HG03039 (cell line): Measurements from ENCODE around the gene MISP3.
"Not testable (repeated sequence)": the region's sequence is repeated elsewhere in the genome, so short reads cannot be mapped to it uniquely, and the experiment has no call there.

Experiments
- ATAC-seq: cut with Tn5 transposase; IDR thresholded peaks from one replicate; pipeline ENCODE4 v1.9.1; 2021; ENCODE audit warnings: mild to moderate bottlenecking, moderate library complexity; ENCODE audit not compliant: unreplicated experiment

Gene MISP3

DNA sequence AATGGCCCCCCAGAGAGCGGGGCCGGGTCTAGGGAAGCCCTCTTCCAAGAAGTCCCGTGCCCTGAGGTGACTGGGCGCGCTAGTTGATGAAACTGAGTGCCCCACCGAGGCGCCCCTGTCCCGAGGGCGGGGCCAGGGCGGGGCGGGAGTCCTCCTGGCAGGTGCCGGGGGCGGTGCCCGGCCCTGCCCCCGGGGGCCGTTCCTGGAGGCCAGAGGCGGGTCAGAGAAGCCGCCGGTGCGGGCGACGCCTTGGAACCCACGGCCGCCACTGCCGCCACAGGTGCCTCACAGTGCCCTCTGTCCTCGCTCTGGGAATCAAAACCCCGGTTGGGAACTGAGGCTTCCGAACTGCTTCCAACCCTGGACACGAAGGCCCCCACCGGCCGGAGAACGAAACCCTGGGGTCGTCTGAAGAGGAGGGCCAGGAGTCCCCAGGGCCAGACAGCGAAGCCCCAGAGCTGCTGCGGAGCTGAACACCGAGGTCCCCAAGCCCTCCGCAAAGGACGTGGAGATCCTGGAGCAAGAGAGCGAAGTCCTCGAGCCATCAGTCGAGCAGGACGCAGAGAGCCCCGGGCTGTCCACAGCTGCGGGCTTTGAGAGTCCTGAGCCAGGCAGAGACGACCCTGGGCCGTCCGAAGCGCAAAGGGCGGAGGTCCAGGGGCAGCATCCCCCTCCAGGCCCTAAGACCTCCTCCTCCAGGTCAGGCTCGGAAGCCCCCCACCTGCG, at the start of gene MISP3:
TSS of gene MISP3 (plus strand) at position 252 of the 726 bp plus-strand sequence. CDS start 524 bp downstream, outside the sequence.
- ATAC-seq: peak; percentile 5

DNA sequence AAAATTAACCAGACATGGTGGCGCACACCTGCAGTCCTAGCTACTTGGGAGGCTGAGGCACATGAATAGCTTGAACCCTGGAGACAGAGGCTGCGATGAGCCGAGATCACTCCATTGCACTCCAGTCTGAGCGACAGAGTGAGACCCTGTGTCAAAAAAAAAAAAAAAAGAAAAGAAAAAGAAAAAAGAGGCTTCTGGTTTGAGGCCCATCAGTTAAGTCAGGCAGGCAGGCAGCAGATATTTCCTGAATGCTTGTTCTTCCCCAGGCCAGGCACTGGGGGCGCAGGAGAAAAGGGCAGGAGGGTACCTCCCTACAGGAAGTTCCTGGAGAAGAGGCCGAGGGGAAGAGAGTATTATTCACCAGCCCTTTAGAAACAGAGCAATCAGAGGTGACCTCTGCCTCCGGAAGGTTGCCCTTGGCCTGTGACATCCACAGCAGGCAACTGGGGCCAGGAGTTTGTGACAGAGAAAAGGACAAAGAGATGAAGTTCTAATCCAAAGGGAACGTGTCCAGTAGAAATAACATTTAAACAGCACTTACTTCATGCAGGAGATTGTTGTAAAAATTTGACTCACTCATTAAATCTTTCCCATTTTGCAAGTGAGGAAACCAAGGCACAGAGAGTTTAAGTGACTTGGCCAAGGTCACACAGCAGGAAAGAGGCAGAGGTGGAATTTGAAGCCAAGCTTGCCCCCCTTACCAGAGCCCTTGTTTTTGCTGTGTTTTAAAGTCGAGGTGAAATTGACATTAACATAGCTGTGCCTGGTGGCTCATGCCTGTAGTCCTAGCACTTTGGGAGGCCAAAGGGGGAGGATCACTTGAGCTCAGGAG, 49.0 kb upstream of the MISP3 start:
- ATAC-seq: no peak

DNA sequence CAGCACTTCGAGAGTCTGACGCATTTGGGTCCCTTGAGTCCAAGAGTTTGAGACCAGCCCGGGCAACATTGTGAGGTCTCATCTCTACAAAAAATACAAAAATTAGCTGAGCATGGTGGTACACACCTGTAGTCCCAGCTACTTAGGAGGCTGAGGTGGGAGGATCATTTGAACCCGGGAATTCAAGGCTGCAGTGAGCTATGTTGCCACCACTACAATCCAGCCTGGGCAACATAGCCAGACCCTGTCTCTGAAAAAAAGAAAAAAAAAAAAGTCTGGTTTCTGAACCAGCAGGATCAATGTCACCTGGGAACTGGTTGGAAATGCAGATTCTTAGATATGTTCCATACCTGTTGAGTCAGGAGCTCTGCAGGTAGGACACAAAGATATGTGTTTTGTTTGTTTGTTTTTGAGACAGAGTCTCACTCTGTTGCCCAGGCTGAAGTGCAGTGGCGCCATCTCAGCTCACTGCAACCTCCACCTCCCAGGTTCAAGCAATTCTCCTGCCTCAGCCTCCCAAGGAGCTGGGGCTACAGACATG, 45.9 kb upstream of the MISP3 start:
- ATAC-seq: not testable (repeated sequence)

DNA sequence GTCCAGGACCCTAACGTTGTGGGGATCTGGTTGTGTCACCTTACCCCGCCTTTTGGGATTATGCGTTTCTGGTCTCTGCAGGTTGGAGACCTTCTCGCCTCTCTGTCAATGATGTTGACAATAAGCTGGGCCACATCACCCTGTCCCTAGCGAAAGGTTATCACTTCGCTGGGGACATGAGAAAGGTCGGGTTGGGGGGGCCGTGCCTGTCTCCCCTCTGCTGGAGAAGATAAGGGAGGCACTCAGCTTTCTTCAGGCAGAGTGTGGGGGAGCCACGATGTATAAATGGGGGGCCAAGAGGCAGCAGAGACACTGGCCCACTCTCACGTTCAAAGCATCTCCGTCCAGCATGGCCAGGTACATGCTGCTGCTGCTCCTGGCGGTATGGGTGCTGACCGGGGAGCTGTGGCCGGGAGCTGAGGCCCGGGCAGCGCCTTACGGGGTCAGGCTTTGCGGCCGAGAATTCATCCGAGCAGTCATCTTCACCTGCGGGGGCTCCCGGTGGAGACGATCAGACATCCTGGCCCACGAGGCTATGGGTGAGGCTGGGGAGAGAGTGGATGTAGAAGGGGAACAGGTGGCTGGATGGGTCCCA, 44.6 kb upstream of the MISP3 start, which contains the start of gene RLN3:
TSS of gene RLN3 (plus strand) at position 293 of the 595 bp plus-strand sequence. CDS start at position 350, 57 bp downstream.
- no peak for ATAC-seq

DNA sequence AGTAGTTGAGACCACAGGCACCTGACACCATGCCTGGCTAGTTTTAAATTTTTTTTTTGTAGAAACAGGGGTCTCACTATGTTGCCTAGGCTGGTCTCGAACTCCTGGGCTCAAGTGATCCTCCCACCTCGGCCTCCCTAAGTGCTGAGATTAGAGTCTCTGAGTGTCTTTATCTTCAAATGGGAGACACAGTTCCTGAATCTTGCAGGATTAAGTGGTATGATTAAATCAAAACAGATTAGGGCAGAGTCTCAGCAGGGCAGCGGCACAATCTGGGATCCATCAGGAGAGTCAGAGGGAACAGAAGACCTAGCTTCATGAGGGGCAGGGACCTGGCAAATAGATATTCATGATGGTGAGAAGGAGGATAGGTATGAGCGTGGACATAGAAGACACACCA, 43.7 kb upstream of the MISP3 start:
- ATAC-seq: no peak

DNA sequence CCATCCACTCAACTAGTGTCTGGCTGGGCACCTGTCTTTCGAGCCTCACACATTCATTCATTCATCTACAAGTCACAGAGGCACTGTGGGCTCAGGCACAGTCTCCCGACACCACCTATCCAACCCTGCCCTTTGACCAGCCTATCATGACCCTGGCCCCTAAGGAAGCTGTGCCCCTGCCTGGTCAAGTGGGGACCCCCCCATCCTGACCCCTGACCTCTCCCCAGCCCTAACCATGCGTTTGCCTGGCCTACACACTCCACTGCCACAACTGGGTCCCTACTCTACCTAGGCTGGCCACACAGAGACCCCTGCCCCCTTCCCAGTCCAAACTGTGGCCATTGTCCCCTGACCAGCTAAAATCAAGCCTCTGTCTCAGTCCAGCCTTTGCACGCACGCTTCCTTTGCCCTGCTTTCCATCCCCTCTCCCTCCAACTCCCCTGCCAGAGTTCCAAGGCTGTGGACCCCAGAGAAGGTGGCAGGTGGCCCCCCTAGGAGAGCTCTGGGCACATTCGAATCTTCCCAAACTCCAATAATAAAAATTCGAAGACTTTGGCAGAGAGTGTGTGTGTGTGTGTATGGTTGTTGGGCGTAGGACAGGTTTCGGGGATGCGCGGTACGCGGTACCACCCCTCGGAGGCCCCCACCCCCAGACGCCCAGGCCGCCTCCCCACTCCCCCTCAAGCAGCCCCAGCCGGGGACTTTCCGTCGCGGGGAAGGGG, 41.4 kb upstream of the MISP3 start:
- no peak for ATAC-seq

DNA sequence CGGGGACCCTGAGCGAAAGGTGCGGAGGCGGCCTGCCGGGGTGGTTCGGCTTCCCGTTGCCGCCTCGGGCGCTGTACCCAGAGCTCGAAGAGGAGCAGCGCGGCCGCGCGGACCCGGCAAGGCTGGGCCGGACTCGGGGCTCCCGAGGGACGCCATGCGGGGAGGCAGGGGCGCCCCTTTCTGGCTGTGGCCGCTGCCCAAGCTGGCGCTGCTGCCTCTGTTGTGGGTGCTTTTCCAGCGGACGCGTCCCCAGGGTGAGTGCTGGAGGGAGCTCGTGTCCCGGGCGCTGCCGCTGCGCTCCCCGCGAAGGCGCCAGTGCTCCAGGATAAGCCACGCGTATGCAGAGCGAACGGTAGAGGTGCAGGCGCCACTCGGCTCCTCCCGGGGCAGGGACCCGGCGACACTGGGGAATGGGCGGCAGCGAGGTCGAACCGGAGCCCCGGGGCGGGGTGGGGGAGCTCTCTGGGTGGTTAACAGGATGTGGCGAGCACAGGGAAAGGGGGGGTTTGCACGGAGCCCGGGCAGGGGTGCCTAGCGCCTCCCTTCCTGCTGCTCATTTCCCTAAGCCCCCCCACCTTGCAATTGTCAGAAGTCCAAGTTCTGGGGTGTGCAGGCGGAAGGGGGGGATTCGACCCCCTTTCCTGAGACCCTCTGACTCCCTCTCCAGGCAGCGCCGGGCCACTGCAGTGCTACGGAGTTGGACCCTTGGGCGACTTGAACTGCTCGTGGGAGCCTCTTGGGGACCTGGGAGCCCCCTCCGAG, 40.7 kb upstream of the MISP3 start, which contains the start of gene IL27RA:
TSS of gene IL27RA (plus strand) at position 44 of the 762 bp plus-strand sequence. CDS start at position 155, 111 bp downstream.
- no peak for ATAC-seq

DNA sequence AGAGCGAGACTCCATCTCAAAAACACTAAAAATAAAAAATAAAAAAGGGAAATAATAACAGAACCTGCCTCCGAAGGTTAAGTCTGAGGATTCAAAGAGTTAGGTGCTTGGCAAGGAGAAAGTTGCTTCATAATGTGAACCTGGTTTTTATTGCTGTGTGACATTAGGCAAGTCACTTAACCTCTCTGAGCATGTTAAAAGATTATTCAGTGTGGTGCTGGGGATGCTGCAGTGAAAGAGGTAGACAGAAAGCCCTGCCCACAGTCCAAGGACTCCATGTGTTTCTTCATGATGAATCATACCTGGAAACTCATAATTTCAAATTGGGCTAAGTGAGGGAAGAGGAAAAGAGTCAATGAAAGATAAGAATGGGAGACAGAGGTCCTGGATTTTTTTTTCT, 38.6 kb upstream of the MISP3 start:
- no peak for ATAC-seq

DNA sequence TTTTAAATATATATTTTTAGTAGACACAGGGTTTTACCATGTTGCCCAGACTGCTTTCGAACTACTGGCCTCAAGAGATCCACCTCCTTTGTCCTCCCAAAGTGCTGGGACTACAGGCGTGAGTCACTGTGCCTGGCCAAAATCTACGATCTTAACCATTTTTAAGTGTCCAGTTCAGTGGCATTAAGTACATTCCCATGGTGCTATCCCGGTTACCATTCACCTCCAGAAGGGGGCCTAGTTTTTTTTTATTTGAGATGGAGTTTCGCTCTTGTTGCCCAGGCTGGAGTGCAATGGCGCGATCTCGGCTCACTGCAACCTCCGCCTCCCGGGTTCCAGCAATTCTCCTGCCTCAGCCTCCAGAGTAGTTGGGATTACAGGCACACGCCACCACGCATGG, 37.4 kb upstream of the MISP3 start:
- ATAC-seq: not testable (repeated sequence)

DNA sequence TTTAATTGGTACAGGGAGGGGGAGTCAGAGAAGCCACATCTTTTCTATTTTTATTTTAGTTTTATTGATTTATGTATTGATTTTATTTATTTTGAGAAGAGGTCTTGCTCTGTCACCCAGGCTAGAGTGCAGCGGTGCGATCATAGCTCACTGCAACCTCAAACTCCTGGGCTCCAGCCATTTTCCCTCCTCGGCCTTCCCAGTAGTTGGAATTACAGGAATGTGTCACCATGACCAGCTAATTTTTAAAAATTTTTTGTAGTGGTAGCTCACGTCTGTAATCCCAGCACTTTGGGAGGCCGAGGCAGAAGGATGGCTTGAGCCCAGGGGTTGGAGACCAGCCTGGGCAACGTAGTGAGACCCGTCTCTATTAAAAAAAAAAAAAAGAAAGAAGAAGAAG, 36.9 kb upstream of the MISP3 start:
- ATAC-seq: no peak

DNA sequence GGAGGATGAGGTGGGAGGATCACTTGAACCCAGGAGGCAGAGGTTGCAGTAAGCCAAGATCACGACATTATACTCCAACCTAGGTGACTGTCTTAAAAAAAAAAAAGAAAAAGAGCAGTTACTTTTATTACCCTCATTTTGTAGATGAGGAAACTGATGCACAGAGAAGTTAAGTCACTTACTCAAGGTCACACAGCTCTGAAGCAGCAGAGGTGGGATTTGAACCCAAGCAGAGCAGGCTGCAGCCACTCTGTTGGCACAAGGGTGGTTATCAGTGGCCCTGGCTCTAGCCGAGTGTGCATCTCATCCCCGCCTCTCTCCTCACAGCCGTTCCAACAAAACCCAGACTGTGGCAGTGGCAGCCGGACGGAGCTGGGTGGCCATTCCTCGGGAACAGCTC, 33.4 kb upstream of the MISP3 start:
- no peak for ATAC-seq

DNA sequence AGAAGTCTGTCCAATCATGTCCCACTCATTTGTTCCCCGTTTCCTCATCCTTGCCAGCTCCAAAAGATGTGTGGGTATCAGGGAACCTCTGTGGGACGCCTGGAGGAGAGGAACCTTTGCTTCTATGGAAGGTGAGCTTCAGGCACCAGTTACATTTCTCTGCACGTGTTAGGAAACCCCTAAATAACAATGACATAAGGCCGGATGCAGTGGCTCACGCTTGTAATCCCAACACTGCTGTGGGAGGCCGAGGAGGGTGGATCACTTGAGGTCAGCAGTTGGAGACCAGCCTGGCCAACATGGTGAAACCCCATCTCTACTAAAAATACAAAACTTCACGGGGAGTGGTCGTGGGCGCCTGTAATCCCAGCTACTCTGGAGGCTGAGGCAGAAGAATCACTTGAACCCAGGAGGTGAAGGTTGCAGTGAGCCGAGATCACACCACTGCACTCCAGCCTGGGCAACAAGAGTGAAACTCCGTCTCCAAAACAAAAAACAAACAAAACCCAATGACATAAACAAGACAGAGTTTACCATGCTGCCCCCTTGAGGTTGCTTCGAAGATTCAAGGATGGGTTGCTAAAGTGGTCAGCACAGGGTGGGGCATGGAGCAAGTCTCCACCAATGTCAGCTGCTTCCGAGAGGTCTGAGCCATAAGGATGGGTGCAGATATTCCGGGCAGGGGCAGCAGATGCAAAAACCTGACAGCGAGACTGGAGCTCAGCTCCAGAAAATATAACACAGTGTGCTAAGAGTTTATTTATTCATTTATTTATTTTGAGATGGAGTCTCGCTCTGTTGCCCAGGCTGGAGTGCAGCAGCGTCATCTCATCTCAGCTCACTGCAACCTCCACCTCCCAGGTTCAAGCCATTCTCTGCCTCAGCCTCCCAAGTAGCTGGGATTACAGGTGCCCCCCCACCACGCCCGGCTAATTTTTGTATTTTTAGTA, 29.7 kb upstream of the MISP3 start:
- not testable (repeated sequence) for ATAC-seq

DNA sequence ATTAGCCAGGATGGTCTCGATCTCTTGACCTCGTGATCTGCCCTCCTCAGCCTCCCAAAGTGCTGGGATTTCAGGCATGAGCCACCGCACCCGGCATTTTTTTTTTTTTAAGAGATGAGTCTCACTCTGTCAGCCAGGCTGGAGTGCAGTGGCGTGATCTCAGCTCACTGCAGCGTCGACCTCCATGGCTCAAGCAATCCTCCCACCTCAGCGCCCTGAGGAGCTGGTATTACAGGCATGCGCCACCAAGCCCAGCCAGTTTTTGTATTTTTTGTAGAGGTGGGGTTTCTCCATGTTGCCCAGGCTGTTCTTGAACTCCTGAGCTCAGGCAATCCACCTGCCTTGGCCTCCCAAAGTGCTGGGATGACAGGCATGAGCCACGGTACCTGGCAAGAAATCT, 24.7 kb upstream of the MISP3 start:
- not testable (repeated sequence) for ATAC-seq

DNA sequence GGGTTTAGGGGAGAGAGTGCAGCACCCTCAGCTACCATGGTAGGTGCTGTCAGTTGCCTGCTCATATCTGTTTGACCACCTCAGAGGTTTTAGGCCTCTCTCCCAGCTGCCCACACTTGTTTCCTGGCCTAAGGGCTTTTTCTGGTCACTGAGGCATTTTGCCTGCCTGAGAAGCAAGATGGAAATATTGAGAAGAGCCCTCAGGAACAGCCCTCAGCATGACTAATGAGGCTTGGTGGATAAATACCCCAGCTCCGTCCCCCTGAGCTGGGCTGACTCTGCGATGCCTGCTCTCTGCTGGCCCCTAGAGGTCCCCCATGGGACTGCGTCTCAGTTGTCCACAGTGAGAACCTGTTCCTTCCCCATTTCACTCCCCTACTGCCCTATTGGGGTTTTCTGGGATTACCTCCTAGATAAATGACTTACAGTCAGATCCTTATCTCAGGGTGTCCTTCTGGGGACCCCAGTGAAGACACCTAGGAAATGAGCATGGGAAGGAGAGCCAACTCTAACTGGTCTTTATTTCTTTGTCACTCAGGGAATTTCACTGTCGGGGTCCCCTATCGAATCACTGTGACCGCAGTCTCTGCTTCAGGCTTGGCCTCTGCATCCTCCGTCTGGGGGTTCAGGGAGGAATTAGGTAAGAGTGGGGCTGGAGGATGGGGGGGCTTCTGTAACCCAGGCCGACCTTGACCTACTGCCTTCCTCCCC, 24.0 kb upstream of the MISP3 start:
- no peak for ATAC-seq

DNA sequence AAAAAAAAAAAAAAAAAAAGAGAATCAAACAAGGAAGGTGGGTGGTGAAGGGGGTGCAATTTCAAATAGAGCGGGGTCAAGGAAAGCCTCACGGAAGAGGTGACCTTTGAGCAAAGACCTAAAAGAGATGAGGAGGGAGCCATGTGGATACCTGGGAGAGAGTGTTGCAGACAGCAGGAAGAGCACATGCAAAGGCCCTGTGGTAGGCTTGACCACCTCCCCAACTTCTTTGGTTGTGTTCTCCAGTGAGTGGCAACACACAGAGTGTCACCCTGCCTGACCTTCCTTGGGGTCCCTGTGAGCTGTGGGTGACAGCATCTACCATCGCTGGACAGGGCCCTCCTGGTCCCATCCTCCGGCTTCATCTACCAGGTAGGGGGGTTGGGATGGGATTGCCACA, 22.1 kb upstream of the MISP3 start:
- ATAC-seq: no peak

DNA sequence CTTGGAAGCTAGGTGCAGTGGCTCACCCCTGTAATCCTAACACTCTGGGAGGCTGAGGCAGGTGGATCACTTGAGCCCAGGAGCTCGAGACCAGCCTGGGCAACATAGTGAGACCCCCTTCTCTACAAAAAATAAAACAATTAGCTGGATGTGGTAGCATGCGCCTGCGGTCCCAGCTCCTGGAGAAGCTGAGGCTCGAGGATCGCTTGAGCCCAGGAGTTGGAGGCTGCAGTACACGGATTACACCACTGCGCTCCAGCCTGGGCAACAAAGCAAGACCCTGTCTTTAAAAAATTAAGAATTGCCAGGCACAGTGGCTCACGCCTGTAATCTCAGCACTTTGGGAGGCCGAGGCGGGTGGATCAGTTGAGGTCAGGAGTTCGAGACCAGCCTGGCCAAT, 21.6 kb upstream of the MISP3 start:
- ATAC-seq: not testable (repeated sequence)

DNA sequence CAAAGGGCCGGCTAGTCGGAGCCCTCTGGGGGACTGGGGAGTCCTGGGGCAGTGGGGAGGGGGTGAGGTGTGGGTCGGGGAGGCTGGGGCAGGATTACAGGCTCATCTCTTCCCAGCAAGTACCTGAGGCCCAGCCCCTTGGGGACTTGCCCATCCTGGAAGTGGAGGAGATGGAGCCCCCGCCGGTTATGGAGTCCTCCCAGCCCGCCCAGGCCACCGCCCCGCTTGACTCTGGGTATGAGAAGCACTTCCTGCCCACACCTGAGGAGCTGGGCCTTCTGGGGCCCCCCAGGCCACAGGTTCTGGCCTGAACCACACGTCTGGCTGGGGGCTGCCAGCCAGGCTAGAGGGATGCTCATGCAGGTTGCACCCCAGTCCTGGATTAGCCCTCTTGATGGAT, 20.6 kb upstream of the MISP3 start:
- ATAC-seq: no peak

DNA sequence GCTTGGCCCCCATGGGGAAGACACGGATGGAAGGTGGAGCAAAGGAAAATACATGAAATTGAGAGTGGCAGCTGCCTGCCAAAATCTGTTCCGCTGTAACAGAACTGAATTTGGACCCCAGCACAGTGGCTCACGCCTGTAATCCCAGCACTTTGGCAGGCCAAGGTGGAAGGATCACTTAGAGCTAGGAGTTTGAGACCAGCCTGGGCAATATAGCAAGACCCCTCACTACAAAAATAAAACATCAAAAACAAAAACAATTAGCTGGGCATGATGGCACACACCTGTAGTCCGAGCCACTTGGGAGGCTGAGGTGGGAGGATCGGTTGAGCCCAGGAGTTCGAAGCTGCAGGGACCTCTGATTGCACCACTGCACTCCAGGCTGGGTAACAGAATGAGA, 20.1 kb upstream of the MISP3 start:
- no peak for ATAC-seq
